ENCODE results near the gene DTX3L.

DTX3L gene

DNA sequence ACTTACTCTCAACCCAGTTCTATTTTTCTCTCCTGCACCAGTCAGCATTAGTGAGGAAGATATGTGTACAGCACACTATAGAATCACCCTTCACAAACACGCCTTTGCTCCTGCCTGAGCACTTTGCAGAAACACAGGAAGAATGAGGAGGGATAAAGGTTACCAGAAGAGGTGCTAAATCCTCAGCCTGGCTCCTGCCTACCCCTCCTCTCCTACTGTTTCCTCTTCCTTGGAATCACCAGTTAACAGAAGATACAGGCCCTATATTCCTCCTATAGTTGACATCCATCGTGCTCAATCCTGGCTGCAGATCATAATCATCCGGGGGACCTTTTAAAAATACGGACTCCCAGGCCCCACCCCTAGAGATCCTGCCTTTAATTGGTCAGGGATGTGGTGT, 42.2 kb downstream of the DTX3L start:
- no peak for DNase-seq (ENCODE audit: low read depth)

DNA sequence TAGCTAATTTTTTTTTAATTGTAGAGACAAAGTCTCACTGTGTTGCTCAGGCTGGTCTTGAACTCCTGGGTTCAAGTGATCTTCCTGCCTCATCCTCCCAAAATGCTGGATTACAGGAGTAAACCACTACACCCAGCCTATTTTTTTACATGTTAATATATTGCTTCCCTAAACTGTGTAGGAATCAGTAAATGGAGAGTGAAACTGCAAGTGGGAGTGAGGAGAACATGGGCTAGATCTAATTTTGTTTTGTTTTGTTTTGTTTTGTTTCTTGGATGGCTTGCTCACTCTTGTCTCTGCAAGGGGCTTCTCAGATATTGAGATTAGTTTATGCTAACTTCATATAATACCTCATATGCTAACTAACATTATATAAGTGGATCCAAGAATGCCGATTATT, 44.8 kb downstream of the DTX3L start:
- no peak for DNase-seq (ENCODE audit: low read depth)

- no peak for DNase-seq (ENCODE audit: low read depth)
Observed at GRCh38 chr3:122609798-122610559, 45.8 kb downstream of the DTX3L start.

- DNase-seq (ENCODE audit: low read depth) = no peak
Observed at GRCh38 chr3:122612696-122613095, 48.6 kb downstream of the DTX3L start.

DNA sequence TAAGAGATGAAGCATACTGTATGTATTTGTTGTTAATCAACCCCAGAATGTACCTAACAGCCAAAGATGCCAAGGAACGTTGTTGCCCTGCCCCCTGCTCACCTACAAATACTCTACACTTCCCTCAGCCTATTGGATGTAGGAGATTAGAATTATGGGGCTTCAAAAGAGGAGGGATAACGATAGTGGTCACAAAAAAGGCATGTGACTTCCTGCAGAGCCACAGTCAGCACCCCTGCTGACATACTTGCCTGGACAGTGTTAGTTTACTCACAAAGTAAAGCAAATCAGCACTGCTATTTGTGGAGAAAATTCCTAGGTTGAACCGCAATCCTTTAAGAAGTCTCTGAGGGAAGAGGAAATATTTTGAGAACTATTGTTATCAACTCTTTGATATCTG, 51.2 kb downstream of the DTX3L start:
- DNase-seq (ENCODE audit: low read depth) = no peak

DNA sequence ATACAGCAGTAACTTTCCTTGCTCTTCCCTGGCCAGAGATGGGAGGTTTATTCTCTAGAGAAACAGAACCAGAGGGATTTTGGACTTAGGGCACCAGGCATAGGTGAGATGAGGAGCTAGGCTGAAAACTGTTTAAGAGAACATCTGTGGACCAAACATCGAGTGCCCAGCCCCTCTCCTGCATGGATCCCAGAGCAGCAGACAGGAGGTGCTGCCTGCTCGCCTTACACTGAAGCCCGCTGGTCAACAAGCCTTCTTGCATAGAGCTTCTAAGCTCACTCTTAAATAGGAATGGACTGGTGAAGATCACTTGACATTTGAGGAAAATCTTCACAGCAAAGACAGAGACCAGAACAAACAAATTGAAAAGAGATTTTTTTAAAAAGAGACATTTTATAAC, 54.5 kb downstream of the DTX3L start:
- no peak for DNase-seq (ENCODE audit: low read depth)

DNA sequence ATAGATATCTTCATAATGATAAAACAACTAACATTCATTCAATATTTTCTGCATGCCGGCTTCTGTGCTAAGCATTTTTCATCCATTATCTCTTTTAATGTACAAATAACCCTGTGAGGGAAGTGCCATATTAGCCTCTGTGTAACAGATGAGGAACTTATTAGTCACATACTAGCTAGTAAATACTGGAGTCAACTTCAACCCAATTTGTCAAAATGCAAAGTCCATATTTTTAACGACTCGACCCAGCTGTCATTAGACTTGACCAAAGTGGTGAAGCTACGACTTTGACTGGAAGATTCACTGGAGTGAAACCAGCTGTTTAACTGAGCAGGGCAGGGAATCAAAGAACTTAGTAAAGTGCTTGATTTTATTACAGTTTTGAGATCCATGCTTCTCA, 54.9 kb downstream of the DTX3L start:
- DNase-seq (ENCODE audit: low read depth) = no peak

- no peak for DNase-seq (ENCODE audit: low read depth)
Observed at GRCh38 chr3:122620399-122620798, 56.3 kb downstream of the DTX3L start.

DNA sequence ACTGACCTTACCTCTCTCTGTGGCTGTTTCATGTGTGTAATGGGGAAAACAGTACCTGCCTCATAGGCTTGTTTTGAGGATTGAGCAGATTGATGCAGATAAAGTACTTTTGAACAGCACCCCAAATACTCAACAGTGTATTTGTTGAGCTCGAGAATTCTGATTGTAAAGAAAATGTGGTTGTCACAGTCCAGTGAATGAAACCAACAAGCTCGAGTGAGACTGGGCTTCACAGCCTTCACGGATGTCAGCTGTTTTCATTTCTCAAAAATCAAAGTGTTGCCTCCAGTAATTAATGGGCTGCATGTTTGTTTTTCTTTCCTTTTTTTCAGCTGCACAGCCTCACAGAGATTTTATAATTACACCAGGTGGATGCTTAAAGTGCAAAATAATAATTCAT, 57.0 kb downstream of the DTX3L start:
- DNase-seq (ENCODE audit: low read depth) = no peak

DNA sequence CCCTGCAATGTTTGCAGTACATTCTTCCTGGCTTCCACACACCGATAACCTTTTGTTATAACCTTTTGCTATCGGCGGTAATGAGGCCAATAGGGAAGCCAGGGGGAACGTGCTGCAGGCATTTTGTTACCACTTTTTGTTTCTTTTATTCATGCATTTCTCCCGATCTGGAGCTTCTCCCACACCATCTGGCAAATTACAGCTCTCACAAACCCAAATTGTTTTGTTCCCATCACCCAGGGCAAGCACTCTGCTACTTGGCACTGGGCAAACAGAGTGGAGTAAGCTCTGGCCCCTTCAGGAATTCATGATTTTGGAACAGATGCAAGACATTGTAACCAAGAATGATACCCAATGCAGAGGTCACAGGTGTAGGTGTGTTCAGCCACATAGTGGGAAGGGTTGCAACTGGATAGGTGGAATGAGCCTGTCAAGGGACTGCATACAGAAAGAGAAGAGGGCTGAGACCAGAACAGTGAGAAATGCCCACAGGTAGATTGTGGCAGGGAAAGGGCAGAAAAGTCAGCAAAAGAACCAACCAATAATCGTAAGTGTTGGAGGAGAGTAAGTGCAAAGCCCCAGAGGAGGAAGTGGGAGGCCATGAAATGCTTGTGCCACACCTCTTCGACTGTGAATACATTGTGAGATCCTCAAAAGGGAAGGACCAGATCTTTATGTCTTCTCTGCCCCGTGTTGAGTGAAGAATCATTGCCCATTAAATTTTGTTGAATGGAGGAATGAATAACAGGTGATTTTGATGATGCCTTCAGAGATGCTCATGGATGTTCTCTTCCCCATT, 59.1 kb downstream of the DTX3L start:
- DNase-seq (ENCODE audit: low read depth) = no peak
